Ascending aorta (tissue), 2 donors: ENCODE data around the gene C2orf69. TPM values are rescaled to one million over a fixed set of nuclear protein-coding genes. Genes with fewer than 3 reads are reported as not detected.

Source experiments
- DNase-seq, 2 donors: peaks; one replicate each; pipeline ENCODE4 v3.0.0-alpha.2; 2019; ENCODE audit warnings: low spot score in 2 of 2
- H3K27ac ChIP-seq, 2 donors: fragments of 200-600 bp; sonication (generic); one replicate each; pipeline ENCODE4 v1.5.1; 2016 to 2017; ENCODE audit warnings: mild to moderate bottlenecking in 1 of 2
- H3K27me3 ChIP-seq: fragments of 200-600 bp; sonication (generic); one replicate; pipeline ENCODE4 v1.5.1; 2017
- H3K36me3 ChIP-seq, 2 donors: fragments of 200-600 bp; sonication (generic); one replicate each; pipeline ENCODE4 v1.5.1; 2016
- H3K4me1 ChIP-seq, 2 donors: fragments of 200-600 bp; sonication (generic); one replicate each; pipeline ENCODE4 v1.5.1; 2016 to 2017; ENCODE audit warnings: mild to moderate bottlenecking in 1 of 2
- H3K4me3 ChIP-seq, 2 donors: fragments of 200-600 bp; sonication (generic); one replicate each; pipeline ENCODE4 v1.5.1; 2016 to 2017; ENCODE audit warnings: mild to moderate bottlenecking in 1 of 2
- H3K9me3 ChIP-seq, 2 donors: fragments of 200-600 bp; sonication (generic); one replicate each; pipeline ENCODE4 v1.5.1; 2016
- intact Hi-C: fragments of 100-400 bp; cut with DNase I; formaldehyde crosslinking; loops from one replicate; pipeline ENCODE4 v1.15.1; 2023
- total RNA-seq: library from RNA; depleted of rRNA; stranded (reverse); fragments of >200 nt; gene quantifications from one replicate; pipeline ENCODE4 v1.1.0, GENCODE V29; 2016
- TF ChIP-seq, protein P1 (sequence below), 3 experiments: fragments of 200-600 bp in 2 of 3; fragments of 450-650 bp in 1 of 3; sonication (generic) in 2 of 3; IDR thresholded peaks; one replicate each; pipeline ENCODE4 v1.5.1; 2016 to 2019; ENCODE audit warnings: antibody characterized with exemption in 3 of 3, mild to moderate bottlenecking in 1 of 3, moderate library complexity in 1 of 3

C2orf69 gene
- total RNA-seq, 1 donor from 2014 or later, result 1.9 TPM

DNA sequence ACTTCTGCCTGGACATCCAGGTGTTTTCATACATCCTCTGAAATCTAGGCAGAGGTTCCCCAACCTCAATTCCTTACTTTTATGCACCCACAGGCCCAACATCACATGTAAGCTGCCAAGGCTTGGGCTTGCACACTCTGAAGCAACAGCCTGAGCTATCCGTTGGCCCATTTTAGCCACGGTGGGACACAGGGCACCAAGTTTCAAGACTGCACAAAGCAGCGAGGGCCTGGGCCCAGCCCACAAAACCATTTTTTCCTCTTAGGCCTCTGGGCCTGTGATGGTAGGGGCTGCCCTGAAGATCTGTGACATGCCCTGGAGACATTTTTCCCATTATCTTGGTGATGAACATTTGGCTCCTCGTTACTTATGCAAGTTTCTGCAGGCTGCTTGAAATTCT is 5.9 kb downstream of the C2orf69 start:
- TF ChIP-seq, protein P1, sequence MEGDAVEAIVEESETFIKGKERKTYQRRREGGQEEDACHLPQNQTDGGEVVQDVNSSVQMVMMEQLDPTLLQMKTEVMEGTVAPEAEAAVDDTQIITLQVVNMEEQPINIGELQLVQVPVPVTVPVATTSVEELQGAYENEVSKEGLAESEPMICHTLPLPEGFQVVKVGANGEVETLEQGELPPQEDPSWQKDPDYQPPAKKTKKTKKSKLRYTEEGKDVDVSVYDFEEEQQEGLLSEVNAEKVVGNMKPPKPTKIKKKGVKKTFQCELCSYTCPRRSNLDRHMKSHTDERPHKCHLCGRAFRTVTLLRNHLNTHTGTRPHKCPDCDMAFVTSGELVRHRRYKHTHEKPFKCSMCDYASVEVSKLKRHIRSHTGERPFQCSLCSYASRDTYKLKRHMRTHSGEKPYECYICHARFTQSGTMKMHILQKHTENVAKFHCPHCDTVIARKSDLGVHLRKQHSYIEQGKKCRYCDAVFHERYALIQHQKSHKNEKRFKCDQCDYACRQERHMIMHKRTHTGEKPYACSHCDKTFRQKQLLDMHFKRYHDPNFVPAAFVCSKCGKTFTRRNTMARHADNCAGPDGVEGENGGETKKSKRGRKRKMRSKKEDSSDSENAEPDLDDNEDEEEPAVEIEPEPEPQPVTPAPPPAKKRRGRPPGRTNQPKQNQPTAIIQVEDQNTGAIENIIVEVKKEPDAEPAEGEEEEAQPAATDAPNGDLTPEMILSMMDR (IDR thresholded peaks at IDR 0.05), result no peak
- Histone ChIP-seq H3K4me1 (peaks cover 0 to 15% of the 10 kb centered on the region in 2 donors), H3K27ac (no peak overlapping the region), H3K4me3 (no peak overlapping the region), H3K9me3 (no peaks in the 10 kb centered on the region), H3K36me3 (peaks cover 9 to 24% of the 10 kb centered on the region in 2 donors), H3K27me3 (no peaks in the 10 kb centered on the region)
- DNase-seq, result no peak
- intact Hi-C loops, result no loop called here

DNA sequence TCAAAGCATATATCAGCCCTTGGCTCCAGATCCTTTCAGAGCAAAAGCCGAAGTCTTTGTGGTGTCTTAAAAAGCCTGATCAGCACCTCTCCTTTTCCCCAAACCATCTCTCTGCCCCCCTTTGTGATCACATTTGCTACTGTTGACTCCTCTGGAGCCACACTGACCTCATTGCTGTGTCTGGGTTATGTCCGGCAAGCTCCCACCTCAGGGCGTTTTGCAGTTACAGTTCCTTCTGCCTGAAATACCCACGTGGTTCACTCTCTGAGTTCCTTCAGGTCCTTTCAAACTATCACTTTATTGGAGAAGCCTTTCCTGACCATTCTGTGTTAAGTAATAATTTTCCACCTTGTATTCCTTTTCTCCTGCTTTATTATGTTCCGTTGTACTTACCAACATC is 11.8 kb downstream of the C2orf69 start:
- H3K4me3 ChIP-seq, result no peak overlapping the region
- peaks cover 9 to 23% of the 10 kb centered on the region in 2 donors for H3K36me3 ChIP-seq
- H3K27ac ChIP-seq, result no peak overlapping the region
- no peak for DNase-seq
- no peaks in the 10 kb centered on the region for H3K27me3 ChIP-seq
- H3K9me3 ChIP-seq, result no peaks in the 10 kb centered on the region
- intact Hi-C loops, result no loop called here
- TF ChIP-seq, protein P1 (IDR thresholded peaks at IDR 0.05), result no peak
- no peaks in the 10 kb centered on the region for H3K4me1 ChIP-seq

DNA sequence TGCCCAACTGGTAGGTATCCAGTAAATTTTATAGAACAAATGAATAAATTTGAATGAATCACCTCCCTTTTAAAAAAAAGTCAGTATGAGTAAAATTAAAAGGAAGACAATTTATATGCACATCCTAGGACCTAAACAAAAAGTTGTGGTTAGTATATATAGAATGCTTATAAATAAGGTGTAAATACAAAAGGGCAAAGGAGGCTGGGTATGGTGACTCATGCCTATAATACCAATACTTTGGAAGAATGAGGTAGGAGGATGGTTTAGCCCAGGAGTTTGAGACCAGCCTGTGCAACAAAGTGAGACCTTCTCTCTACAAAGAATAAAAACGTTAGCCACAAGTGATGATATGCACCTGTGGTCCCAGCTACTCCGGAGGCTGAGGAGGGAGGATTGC is 12.8 kb downstream of the C2orf69 start:
- no peaks in the 10 kb centered on the region for H3K9me3 ChIP-seq
- no peak overlapping the region for H3K4me3 ChIP-seq
- no peak overlapping the region for H3K27ac ChIP-seq
- DNase-seq, result no peak
- H3K4me1 ChIP-seq, result no peaks in the 10 kb centered on the region
- intact Hi-C loops, result no loop called here
- TF ChIP-seq, protein P1 (IDR thresholded peaks at IDR 0.05), result no peak
- no peaks in the 10 kb centered on the region for H3K27me3 ChIP-seq
- H3K36me3 ChIP-seq, result peaks cover 2 to 13% of the 10 kb centered on the region in 2 donors

DNA sequence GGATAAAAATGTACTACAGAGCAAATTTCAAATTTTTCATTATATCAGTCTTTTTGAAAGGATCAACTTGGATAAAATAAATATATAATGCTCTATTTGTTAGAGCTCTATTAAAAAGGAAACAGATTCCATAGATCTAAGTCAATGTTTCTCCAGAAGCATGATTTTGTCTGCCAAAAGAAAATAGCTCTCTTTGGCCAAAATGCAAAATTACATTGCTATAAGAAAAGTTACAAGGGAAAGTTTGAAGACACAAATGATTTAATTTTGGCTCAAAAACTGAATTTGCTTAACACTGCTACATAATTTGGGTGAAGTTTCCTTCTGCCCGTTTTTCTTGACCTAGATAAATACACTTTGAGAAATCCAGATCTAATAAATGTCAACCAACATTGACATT is 15.7 kb downstream of the C2orf69 start:
- no peak overlapping the region for H3K27ac ChIP-seq
- no peak for DNase-seq
- no peaks in the 10 kb centered on the region for H3K9me3 ChIP-seq
- no peaks in the 10 kb centered on the region for H3K4me1 ChIP-seq
- intact Hi-C loops, result no loop called here
- peaks cover 0 to 6% of the 10 kb centered on the region in 2 donors for H3K36me3 ChIP-seq
- no peaks in the 10 kb centered on the region for H3K27me3 ChIP-seq
- TF ChIP-seq, protein P1 (IDR thresholded peaks at IDR 0.05), result no peak
- no peak overlapping the region for H3K4me3 ChIP-seq

DNA sequence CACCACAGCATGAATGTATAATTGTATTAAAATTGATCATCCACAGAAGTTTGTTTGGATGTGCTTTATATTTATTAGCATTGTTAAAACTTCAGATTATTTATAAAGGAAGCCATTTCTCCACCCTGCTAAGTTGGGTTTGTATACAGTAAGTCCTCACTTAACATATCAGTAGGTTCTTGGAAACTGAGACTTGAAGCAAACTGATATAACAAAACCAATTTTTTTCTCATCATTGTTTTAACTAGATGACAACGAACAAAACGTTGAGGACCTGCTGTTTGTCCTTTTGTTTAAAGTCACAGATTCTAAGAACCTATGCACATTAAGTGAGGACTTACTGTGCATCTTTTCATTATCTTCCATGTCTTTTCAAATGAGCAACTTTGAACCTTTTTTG is 17.1 kb downstream of the C2orf69 start:
- TF ChIP-seq, protein P1 (IDR thresholded peaks at IDR 0.05), result no peak
- no peak overlapping the region for H3K4me3 ChIP-seq
- H3K27ac ChIP-seq, result no peak overlapping the region
- no peak for DNase-seq
- no peaks in the 10 kb centered on the region for H3K4me1 ChIP-seq
- H3K9me3 ChIP-seq, result no peaks in the 10 kb centered on the region
- H3K27me3 ChIP-seq, result no peaks in the 10 kb centered on the region
- H3K36me3 ChIP-seq, result peaks cover 12 to 20% of the 10 kb centered on the region in 2 donors
- intact Hi-C loops, result no loop called here

DNA sequence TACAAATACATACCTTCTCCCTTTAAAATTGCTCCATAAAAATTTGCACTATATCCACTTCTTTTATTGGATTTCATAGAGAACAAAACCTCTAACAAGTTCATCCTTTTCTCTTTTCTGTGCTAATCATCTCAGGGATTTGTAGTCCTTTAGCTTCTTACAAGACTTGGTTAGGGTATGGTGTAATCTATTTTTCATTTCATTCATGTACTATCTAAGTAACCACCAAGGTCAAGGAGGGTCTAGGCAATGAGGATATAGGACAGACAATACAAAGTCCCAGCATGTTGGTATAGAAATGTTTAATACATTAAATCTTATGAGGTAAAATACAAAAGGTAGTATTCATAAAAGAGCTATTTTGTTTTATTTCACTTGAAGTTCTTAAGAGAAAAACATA is 17.5 kb downstream of the C2orf69 start:
- peaks cover 12 to 20% of the 10 kb centered on the region in 2 donors for H3K36me3 ChIP-seq
- TF ChIP-seq, protein P1 (IDR thresholded peaks at IDR 0.05), result no peak
- no peak overlapping the region for H3K27ac ChIP-seq
- intact Hi-C loops, result no loop called here
- no peak overlapping the region for H3K4me3 ChIP-seq
- no peaks in the 10 kb centered on the region for H3K9me3 ChIP-seq
- DNase-seq, result no peak
- H3K4me1 ChIP-seq, result no peaks in the 10 kb centered on the region
- no peaks in the 10 kb centered on the region for H3K27me3 ChIP-seq
